WTC11 (cell line): ENCODE measurements around the gene SLC22A12.

Experiments
- CBFB ChIP-seq: sonication (generic); formaldehyde crosslinking; IDR thresholded peaks from 2 replicates; pipeline ENCODE4 v1.8.1; 2022; ENCODE audit warnings: mild to moderate bottlenecking, low read depth, missing genetic modification reagents
- CREM ChIP-seq: sonication (generic); formaldehyde crosslinking; IDR thresholded peaks from 2 replicates; pipeline ENCODE4 v1.8.1; 2022; ENCODE audit warnings: mild to moderate bottlenecking, missing genetic modification reagents, moderate library complexity
- CTCF ChIP-seq: fragments of 200-600 bp; IDR thresholded peaks from 2 replicates; pipeline ENCODE4 v1.8.0; 2022; ENCODE audit warnings: antibody characterized with exemption
- IRF1 ChIP-seq: sonication (generic); formaldehyde crosslinking; IDR thresholded peaks from 2 replicates; pipeline ENCODE4 v1.8.0; 2023; ENCODE audit warnings: missing genetic modification reagents
- NR1H2 ChIP-seq: sonication (generic); formaldehyde crosslinking; IDR thresholded peaks from 2 replicates; pipeline ENCODE4 v1.9.0; 2021; ENCODE audit warnings: mild to moderate bottlenecking, moderate library complexity, missing genetic modification reagents
- SMAD4 ChIP-seq: sonication (generic); formaldehyde crosslinking; IDR thresholded peaks from 2 replicates; pipeline ENCODE4 v1.8.0; 2022; ENCODE audit warnings: mild to moderate bottlenecking, missing genetic modification reagents
- USF1 ChIP-seq: sonication (generic); formaldehyde crosslinking; IDR thresholded peaks from 2 replicates; pipeline ENCODE4 v1.8.0; 2022; ENCODE audit warnings: mild to moderate bottlenecking, missing genetic modification reagents
- ZNF121 ChIP-seq: sonication (generic); formaldehyde crosslinking; IDR thresholded peaks from 2 replicates; pipeline ENCODE4 v1.8.0; 2023; ENCODE audit warnings: missing genetic modification reagents

GRCh38 chr11:64631675-64632074 is 40.7 kb downstream of the SLC22A12 start:
- TF ChIP-seq NR1H2 (CRISPR knock-in tag) (no peak), CREM (CRISPR knock-in tag) (no peak), CBFB (no peak), CTCF (no peak), SMAD4 (CRISPR knock-in tag) (no peak), USF1 (CRISPR knock-in tag) (no peak), IRF1 (CRISPR knock-in tag) (no peak), ZNF121 (CRISPR knock-in tag) (no peak)
